HepG2 (cell line): ENCODE results near the gene FXN. TPM values are rescaled to one million over a fixed set of nuclear protein-coding genes. Genes with fewer than 3 reads are reported as not detected.
A peak's percentile ranks its signal among the peaks of the same experiment; 100 is the strongest.

Experiments used
- ATAC-seq: fragments of 200-7000 bp; cut with Tn5 transposase; 3 replicates; pipeline ENCODE4 v1.9.1; 2020; ENCODE audit warnings: mild to moderate bottlenecking, moderate library complexity
- BruUV-seq: library from RNA; stranded (reverse); fragments of 400-500 nt; replicated peaks from 2 replicates; lab custom pipeline; 2021; lab: Mats Ljungman, UMichigan
- CTCF ChIA-PET: fragments of 300-600 bp; formaldehyde crosslinking; extraction: SDS; loops from one replicate; lab custom pipeline; 2021; ENCODE audit warnings: low total read pairs, inconsistent platforms, low intra/inter-chr PET ratio; lab: Yijun Ruan, JAX
- POLR2A ChIA-PET: fragments of 350-600 bp; sonication (Branson Sonifier 250); formaldehyde crosslinking; loops from one replicate; lab custom pipeline; 2020; ENCODE audit warnings: antibody characterized with exemption, inconsistent platforms; lab: Yijun Ruan, JAX
- DNase-seq: peaks from one replicate; pipeline ENCODE4 v3.0.0-alpha.2; 2015; ENCODE audit warnings: low spot score
- FAIRE-seq: peaks from 3 replicates; lab custom pipeline; 2011; peaks lifted over from hg19 to GRCh38; lab: Jason Lieb, UNC
- H2AFZ ChIP-seq: one replicate; pipeline ENCODE4 v1.6.1; 2011; ENCODE audit warnings: low read length, inconsistent platforms
- H3K27ac ChIP-seq: fragments of 300-600 bp; 3 replicates; pipeline ENCODE4 v1.8.0; 2011; ENCODE audit warnings: mixed run types, mild to moderate bottlenecking, mixed read lengths, low read length, inconsistent platforms; ENCODE audit not compliant: insufficient read depth; ENCODE audit errors: extremely low read length
- H3K27me3 ChIP-seq, 2 experiments: fragments of 200-600 bp in 1 of 2; 2 replicates in 1 of 2; 3 replicates in 1 of 2; pipeline versions ENCODE4 v1.6.0 to v1.8.0; 2011; ENCODE audit warnings: low read length in 2 of 2, mild to moderate bottlenecking in 2 of 2, moderate library complexity in 2 of 2, inconsistent platforms in 1 of 2; ENCODE audit not compliant: insufficient read depth in 2 of 2, control insufficient read depth in 1 of 2
- H3K36me3 ChIP-seq, 2 experiments: fragments of 200-600 bp in 1 of 2; replicated peaks in 1 of 2; 2 replicates in 1 of 2; 3 replicates in 1 of 2; pipeline versions ENCODE4 v1.5.1 to v1.8.0; 2011; ENCODE audit warnings: low read length in 2 of 2, inconsistent platforms in 1 of 2; ENCODE audit not compliant: insufficient read depth in 2 of 2, control insufficient read depth in 1 of 2
- H3K4me1 ChIP-seq: 2 replicates; pipeline ENCODE4 v1.5.1; 2012; ENCODE audit warnings: low read length, inconsistent platforms; ENCODE audit not compliant: insufficient read depth
- H3K4me2 ChIP-seq: 2 replicates; pipeline ENCODE4 v1.6.0; 2011; ENCODE audit warnings: low read depth, low read length, inconsistent platforms
- H3K4me3 ChIP-seq, 3 experiments: fragments of 200-600 bp in 1 of 3; sonication (generic), shearing (Covaris generic) in 1 of 3; replicated peaks in 1 of 3; 2 replicates each; pipeline ENCODE4 v1.5.1; 2011 to 2016; ENCODE audit warnings: low read length in 3 of 3, inconsistent platforms in 2 of 3, low read depth in 2 of 3, mild to moderate bottlenecking in 2 of 3, control low read depth in 1 of 3, mixed read lengths in 1 of 3; ENCODE audit not compliant: insufficient read depth in 1 of 3
- H3K79me2 ChIP-seq: one replicate; pipeline ENCODE4 v1.6.1; 2011; ENCODE audit warnings: low read length, inconsistent platforms; ENCODE audit not compliant: insufficient read depth
- H3K9ac ChIP-seq: 2 replicates; pipeline ENCODE4 v1.6.0; 2011; ENCODE audit warnings: mild to moderate bottlenecking, low read depth, low read length, inconsistent platforms; ENCODE audit not compliant: insufficient read depth
- H3K9me3 ChIP-seq: 2 replicates; pipeline ENCODE4 v1.5.1; 2012; ENCODE audit warnings: mild to moderate bottlenecking, low read length
- H4K20me1 ChIP-seq: 2 replicates; pipeline ENCODE4 v1.6.0; 2011; ENCODE audit warnings: inconsistent platforms, mild to moderate bottlenecking, low read length, moderate library complexity; ENCODE audit not compliant: insufficient read depth
- EP300 ChIP-seq, 3 experiments: sonication (generic) in 1 of 3; formaldehyde crosslinking in 1 of 3; IDR thresholded peaks; 2 replicates each; pipeline versions ENCODE4 v1.5.1 to v1.6.1; 2011 to 2020; ENCODE audit warnings: low read depth in 2 of 3, low read length in 2 of 3, borderline replicate concordance in 1 of 3, improper control_type of control experiment in 1 of 3, mild to moderate bottlenecking in 1 of 3, missing genetic modification reagents in 1 of 3, moderate library complexity in 1 of 3
- EZH2 ChIP-seq: conservative IDR thresholded peaks from 2 replicates; pipeline ENCODE4 v1.6.1; 2012; ENCODE audit warnings: mild to moderate bottlenecking, low read depth, low read length, moderate library complexity
- LCORL ChIP-seq, 2 experiments: fragments of 450-650 bp in 1 of 2; sonication (generic) in 1 of 2; formaldehyde crosslinking in 1 of 2; IDR thresholded peaks; 2 replicates each; pipeline versions ENCODE4 v1.5.0 to v1.6.1; 2017 to 2020; ENCODE audit warnings: antibody characterized with exemption in 1 of 2, missing genetic modification reagents in 1 of 2
- NFKBIZ ChIP-seq: IDR thresholded peaks from 2 replicates; pipeline ENCODE4 v1.6.1; 2018; ENCODE audit warnings: missing genetic modification reagents, missing compliant biosample characterization
- NR2F6 ChIP-seq, 2 experiments: IDR thresholded peaks; 2 replicates each; pipeline ENCODE4 v1.6.1; 2016; ENCODE audit warnings: antibody characterized with exemption in 1 of 2, mild to moderate bottlenecking in 1 of 2
- REL ChIP-seq: sonication (generic); formaldehyde crosslinking; conservative IDR thresholded peaks from 2 replicates; pipeline ENCODE4 v1.8.0; 2022; ENCODE audit warnings: mild to moderate bottlenecking, missing genetic modification reagents, moderate library complexity
- SUZ12 ChIP-seq: fragments of 150-350 bp; IDR thresholded peaks from 2 replicates; pipeline ENCODE4 v1.6.1; 2014; ENCODE audit warnings: low read depth, low read length
- ZFP62 ChIP-seq: sonication (generic); formaldehyde crosslinking; IDR thresholded peaks from 2 replicates; pipeline ENCODE4 v1.4.0; 2020; ENCODE audit warnings: missing genetic modification reagents
- ZNF124 ChIP-seq: sonication (generic); formaldehyde crosslinking; IDR thresholded peaks from 2 replicates; pipeline ENCODE4 v1.4.0; 2020; ENCODE audit warnings: missing genetic modification reagents
- ZNF260 ChIP-seq: sonication (generic); formaldehyde crosslinking; IDR thresholded peaks from 2 replicates; pipeline ENCODE4 v1.4.0; 2020; ENCODE audit warnings: missing genetic modification reagents, low read depth, mild to moderate bottlenecking, borderline replicate concordance
- ZNF430 ChIP-seq: sonication (generic); formaldehyde crosslinking; IDR thresholded peaks from 2 replicates; pipeline ENCODE4 v1.9.0; 2021; ENCODE audit warnings: mild to moderate bottlenecking, missing genetic modification reagents
- WGBS: methylation state at CpG from one replicate; pipeline ENCODE4 v1.1.6; 2017; ENCODE audit warnings: low lambda C conversion rate; 5-methylcytosine and 5-hydroxymethylcytosine counted together
- in situ Hi-C: cut with HindIII; loops from 2 replicates; pipeline ENCODE4 v1.10.0; 2017; ENCODE audit warnings: low pct_unique_long_range_greater_than_20kb; ENCODE audit not compliant: extremely low pct_ligation_motif_present
- intact Hi-C: fragments of 100-400 bp; cut with micrococcal nuclease; formaldehyde crosslinking; loops from one replicate; pipeline ENCODE4 v1.10.0; 2022; ENCODE audit not compliant: unreplicated experiment
- polyA plus RNA-seq, 8 experiments: library from polyadenylated mRNA; depleted of rRNA in 3 of 8; stranded (reverse) in 7 of 8; unstranded in 1 of 8; fragments of >200 nt; fragmentation: Illumina TruSeq in 4 of 8; extraction: Trizol in 4 of 8; gene quantifications; 2 replicates each; pipeline versions ENCODE4 v1.2.1 to v1.2.3, GENCODE V29; 2011 to 2016; ENCODE audit warnings: low read depth in 4 of 8, missing spikeins in 1 of 8, mixed read lengths in 1 of 8; ENCODE audit not compliant: insufficient read depth in 1 of 8
- total RNA-seq, 5 experiments: library from RNA; depleted of rRNA; stranded (reverse); fragments of >200 nt; fragmentation: Illumina TruSeq; extraction: Trizol; gene quantifications; 2 replicates each; pipeline ENCODE4 v1.2.3, GENCODE V29; 2016; ENCODE audit warnings: low read depth in 1 of 5
- TF ChIP-seq, protein P1 (sequence below): sonication (generic); formaldehyde crosslinking; IDR thresholded peaks from 2 replicates; pipeline ENCODE4 v1.8.1; 2023; ENCODE audit warnings: mild to moderate bottlenecking, missing genetic modification reagents
- TF ChIP-seq, protein P2 (sequence below): sonication (generic); formaldehyde crosslinking; IDR thresholded peaks from 2 replicates; pipeline ENCODE4 v1.4.0; 2020; ENCODE audit warnings: missing genetic modification reagents, borderline replicate concordance

Gene FXN
- total and polyA plus RNA-seq, 2 of the 13 experiments (the other 11 are each of a cell fraction or from before 2014, with no cell fraction given): 24.1 to 26.0 TPM

DNA sequence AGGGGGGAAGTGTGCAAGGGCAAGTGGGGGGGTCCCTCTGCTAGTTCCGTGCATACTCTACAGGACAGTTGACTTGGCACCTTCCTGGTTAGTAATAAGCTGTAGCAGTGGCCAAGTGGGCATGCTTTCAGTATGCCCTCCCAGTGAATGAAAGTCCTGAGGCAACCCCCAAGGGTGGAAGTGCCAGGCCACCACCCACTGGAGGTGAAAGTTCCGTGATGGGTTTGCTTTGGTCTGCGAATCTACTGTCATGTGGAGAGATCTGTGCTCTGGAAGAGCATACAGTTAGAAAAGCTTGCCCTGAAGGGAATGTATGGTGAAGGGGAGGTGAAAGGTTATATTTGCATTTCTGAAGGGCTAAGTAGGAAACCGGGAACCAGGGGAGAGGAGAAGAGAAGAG is 10.3 kb downstream of the FXN start:
- H2AFZ ChIP-seq: no peak overlapping the region
- peak; percentile 48; the same call in 2 of the 3 replicates for ATAC-seq
- no peaks in the 10 kb centered on the region for H3K9me3 ChIP-seq
- no peaks in the 10 kb centered on the region for H3K27me3 ChIP-seq
- peaks cover 15 to 62% of the 10 kb centered on the region in 2 experiments for H3K36me3 ChIP-seq
- peak overlapping the region; percentile 26 for H3K27ac ChIP-seq
- BruUV-seq: no TSS peak
- H3K4me1 ChIP-seq: peaks cover 48% of the 10 kb centered on the region
- intact Hi-C loops: no loop called here
- H3K9ac ChIP-seq: no peak overlapping the region
- WGBS: 55% methylated on average over 4 of the region's 4 CpGs
- 0 out of 2 replicates have a peak overlapping the region, but pooled peaks have one; percentile 27 for H3K4me2 ChIP-seq
- H3K79me2 ChIP-seq: peaks cover 48% of the 10 kb centered on the region
- peak; percentile 39; the same call in 1 of the 2 replicates for TF ChIP-seq NR2F6 (IDR thresholded peaks at IDR 0.05)
- no peak for TF ChIP-seq NR2F6 (CRISPR knock-in tag; IDR thresholded peaks at IDR 0.05)
- TF ChIP-seq, protein P1, sequence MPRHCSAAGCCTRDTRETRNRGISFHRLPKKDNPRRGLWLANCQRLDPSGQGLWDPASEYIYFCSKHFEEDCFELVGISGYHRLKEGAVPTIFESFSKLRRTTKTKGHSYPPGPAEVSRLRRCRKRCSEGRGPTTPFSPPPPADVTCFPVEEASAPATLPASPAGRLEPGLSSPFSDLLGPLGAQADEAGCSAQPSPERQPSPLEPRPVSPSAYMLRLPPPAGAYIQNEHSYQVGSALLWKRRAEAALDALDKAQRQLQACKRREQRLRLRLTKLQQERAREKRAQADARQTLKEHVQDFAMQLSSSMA (CRISPR knock-in tag): no peak
- FAIRE-seq: peak; percentile 21
- H3K4me3 ChIP-seq: no peak overlapping the region
- POLR2A ChIA-PET: no interaction called here
- DNase-seq: peak; percentile 9
- CTCF ChIA-PET: no interaction called here
- H4K20me1 ChIP-seq: peaks cover 3% of the 10 kb centered on the region; the same call in 1 of the 2 replicates
- in situ Hi-C loops: no loop called here

DNA sequence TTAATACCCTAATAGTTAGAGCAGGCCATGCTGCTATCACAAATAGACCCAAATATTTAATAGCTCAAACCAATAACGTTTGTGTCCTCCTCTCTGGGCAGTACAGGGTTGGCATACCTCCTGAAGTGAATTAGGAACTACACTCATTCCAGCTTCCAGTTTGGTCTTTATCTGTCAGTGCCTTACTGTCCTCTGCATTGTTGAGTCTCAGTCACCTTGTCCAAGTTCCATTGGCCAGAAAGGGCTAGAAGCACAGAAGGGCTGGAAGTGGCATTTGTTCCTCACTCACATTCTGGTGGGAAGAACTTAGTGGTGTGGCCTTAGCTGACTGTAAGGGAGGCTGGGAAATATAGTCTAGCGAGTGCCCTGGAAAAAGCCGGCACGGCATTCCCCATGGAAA is 11.2 kb downstream of the FXN start:
- CTCF ChIA-PET: no interaction called here
- intact Hi-C loops: no loop called here
- TF ChIP-seq REL (no peak), ZFP62 (CRISPR knock-in tag) (no peak), ZNF124 (no peak), LCORL (IDR thresholded peaks at IDR 0.05) (no peak), LCORL (CRISPR knock-in tag; IDR thresholded peaks at IDR 0.05) (no peak), EZH2 (no peak), SUZ12 (no peak), NFKBIZ (CRISPR knock-in tag) (no peak), EP300 (IDR thresholded peaks at IDR 0.05; ENCODE audit: low read depth in 2 of 2, low read length in 2 of 2) (no peak), EP300 (CRISPR knock-in tag; IDR thresholded peaks at IDR 0.05; ENCODE audit: borderline replicate concordance) (no peak), ZNF430 (no peak), ZNF260 (CRISPR knock-in tag) (no peak), NR2F6 (IDR thresholded peaks at IDR 0.05) (no peak), NR2F6 (CRISPR knock-in tag; IDR thresholded peaks at IDR 0.05) (no peak)
- TF ChIP-seq, protein P2, sequence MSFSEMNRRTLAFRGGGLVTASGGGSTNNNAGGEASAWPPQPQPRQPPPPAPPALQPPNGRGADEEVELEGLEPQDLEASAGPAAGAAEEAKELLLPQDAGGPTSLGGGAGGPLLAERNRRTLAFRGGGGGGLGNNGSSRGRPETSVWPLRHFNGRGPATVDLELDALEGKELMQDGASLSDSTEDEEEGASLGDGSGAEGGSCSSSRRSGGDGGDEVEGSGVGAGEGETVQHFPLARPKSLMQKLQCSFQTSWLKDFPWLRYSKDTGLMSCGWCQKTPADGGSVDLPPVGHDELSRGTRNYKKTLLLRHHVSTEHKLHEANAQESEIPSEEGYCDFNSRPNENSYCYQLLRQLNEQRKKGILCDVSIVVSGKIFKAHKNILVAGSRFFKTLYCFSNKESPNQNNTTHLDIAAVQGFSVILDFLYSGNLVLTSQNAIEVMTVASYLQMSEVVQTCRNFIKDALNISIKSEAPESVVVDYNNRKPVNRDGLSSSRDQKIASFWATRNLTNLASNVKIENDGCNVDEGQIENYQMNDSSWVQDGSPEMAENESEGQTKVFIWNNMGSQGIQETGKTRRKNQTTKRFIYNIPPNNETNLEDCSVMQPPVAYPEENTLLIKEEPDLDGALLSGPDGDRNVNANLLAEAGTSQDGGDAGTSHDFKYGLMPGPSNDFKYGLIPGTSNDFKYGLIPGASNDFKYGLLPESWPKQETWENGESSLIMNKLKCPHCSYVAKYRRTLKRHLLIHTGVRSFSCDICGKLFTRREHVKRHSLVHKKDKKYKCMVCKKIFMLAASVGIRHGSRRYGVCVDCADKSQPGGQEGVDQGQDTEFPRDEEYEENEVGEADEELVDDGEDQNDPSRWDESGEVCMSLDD (CRISPR knock-in tag): no peak

More for the DNA sequence above, 11.2 kb downstream of the FXN start:
- no peaks in the 10 kb centered on the region for H3K27me3 ChIP-seq
- ATAC-seq (no peak), DNase-seq (no peak), FAIRE-seq (no peak)
- TSS peak; percentile 6 for BruUV-seq
- WGBS: 69% methylated on average over 4 of the region's 4 CpGs
- H3K4me2 ChIP-seq: no peak overlapping the region
- no peak overlapping the region for H2AFZ ChIP-seq
- no peak overlapping the region for H3K9ac ChIP-seq
- H3K27ac ChIP-seq: no peak overlapping the region
- H3K79me2 ChIP-seq: peaks cover 39% of the 10 kb centered on the region
- POLR2A ChIA-PET: no interaction called here
- 0 out of 2 replicates have a peak, but pooled peaks cover 3% of the 10 kb centered on the region for H4K20me1 ChIP-seq
- H3K4me3 ChIP-seq: no peak overlapping the region
- H3K36me3 ChIP-seq: peaks cover 16 to 55% of the 10 kb centered on the region in 2 experiments
- H3K4me1 ChIP-seq: peaks cover 39% of the 10 kb centered on the region
- in situ Hi-C loops: no loop called here
- no peaks in the 10 kb centered on the region for H3K9me3 ChIP-seq
